ENCODE results near the gene NRXN3. TPM values are rescaled to one million over a fixed set of nuclear protein-coding genes. Genes with fewer than 3 reads are reported as not detected.

Gene NRXN3
- total and polyA plus RNA-seq, 2 of the 13 experiments (the other 11 are each of a cell fraction or from before 2014, with no cell fraction given), result 0.03 TPM; not detected in 1

DNA sequence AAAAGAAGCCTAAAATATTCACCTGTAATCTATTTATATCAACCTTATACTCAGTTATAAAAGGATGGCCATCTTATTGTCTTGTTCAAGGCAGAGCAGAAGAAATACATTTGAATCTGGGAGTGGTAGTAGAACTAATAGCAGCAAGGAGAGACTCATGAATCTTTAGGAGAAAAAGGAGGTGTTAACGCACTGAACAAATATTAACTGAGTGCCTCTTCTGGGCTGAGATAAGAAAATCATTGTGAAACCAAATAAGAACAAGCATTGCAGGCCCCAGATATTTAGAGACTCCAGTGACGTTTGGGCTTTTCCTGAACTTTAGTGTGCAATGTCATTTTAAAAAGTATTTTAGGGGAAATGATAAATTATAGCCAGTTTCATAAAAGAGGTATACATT, 1250.6 kb downstream of the NRXN3 start (continued):
- TF ChIP-seq NCOR1 (IDR thresholded peaks at IDR 0.05; ENCODE audit: borderline replicate concordance, low read length) (no peak), ZNF562 (CRISPR knock-in tag; IDR thresholded peaks at IDR 0.05; ENCODE audit: borderline replicate concordance) (no peak)
- TF ChIP-seq, protein P1, sequence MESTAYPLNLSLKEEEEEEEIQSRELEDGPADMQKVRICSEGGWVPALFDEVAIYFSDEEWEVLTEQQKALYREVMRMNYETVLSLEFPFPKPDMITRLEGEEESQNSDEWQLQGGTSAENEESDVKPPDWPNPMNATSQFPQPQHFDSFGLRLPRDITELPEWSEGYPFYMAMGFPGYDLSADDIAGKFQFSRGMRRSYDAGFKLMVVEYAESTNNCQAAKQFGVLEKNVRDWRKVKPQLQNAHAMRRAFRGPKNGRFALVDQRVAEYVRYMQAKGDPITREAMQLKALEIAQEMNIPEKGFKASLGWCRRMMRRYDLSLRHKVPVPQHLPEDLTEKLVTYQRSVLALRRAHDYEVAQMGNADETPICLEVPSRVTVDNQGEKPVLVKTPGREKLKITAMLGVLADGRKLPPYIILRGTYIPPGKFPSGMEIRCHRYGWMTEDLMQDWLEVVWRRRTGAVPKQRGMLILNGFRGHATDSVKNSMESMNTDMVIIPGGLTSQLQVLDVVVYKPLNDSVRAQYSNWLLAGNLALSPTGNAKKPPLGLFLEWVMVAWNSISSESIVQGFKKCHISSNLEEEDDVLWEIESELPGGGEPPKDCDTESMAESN (CRISPR knock-in tag; conservative IDR thresholded peaks at IDR 0.05), result no peak

DNA sequence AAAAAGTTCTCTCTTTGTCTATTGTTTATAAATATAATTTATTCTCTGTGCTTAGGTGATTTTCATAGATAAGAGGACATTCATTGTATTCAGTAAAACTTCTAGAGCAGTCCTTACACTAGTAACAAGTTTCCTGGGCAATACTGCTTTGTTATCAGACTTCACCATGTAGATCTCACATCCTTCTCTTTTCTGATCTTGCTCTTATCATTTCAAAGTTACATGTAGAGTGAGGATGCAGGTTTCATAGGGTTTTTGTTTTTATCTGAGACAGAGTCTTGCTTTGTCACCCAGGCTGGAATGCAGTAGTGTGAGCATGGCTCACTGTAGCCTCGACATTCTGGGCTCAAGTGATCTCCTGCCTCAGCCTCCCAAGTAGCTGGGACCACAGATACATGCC, 1251.6 kb downstream of the NRXN3 start:
- H3K9ac ChIP-seq (ENCODE audit: insufficient read depth, low read depth, low read length), result no peak overlapping the region
- no peaks in the 10 kb centered on the region for H3K79me2 ChIP-seq (ENCODE audit: insufficient read depth, low read length)
- ATAC-seq, result no peak
- 0% methylated on average over 1 of the region's 1 CpG for WGBS (ENCODE audit: low lambda C conversion rate)
- H3K27ac ChIP-seq (ENCODE audit: extremely low read length, insufficient read depth, low read length), result no peak overlapping the region
- in situ Hi-C loops (cut with HindIII; ENCODE audit: extremely low pct_ligation_motif_present, low pct_unique_long_range_greater_than_20kb), result no loop called here
- no peaks in the 10 kb centered on the region for H3K4me1 ChIP-seq (ENCODE audit: insufficient read depth, low read length)
- TF ChIP-seq, protein P2, sequence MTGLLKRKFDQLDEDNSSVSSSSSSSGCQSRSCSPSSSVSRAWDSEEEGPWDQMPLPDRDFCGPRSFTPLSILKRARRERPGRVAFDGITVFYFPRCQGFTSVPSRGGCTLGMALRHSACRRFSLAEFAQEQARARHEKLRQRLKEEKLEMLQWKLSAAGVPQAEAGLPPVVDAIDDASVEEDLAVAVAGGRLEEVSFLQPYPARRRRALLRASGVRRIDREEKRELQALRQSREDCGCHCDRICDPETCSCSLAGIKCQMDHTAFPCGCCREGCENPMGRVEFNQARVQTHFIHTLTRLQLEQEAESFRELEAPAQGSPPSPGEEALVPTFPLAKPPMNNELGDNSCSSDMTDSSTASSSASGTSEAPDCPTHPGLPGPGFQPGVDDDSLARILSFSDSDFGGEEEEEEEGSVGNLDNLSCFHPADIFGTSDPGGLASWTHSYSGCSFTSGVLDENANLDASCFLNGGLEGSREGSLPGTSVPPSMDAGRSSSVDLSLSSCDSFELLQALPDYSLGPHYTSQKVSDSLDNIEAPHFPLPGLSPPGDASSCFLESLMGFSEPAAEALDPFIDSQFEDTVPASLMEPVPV (CRISPR knock-in tag; IDR thresholded peaks at IDR 0.05), result no peak
- TF ChIP-seq, protein P3, sequence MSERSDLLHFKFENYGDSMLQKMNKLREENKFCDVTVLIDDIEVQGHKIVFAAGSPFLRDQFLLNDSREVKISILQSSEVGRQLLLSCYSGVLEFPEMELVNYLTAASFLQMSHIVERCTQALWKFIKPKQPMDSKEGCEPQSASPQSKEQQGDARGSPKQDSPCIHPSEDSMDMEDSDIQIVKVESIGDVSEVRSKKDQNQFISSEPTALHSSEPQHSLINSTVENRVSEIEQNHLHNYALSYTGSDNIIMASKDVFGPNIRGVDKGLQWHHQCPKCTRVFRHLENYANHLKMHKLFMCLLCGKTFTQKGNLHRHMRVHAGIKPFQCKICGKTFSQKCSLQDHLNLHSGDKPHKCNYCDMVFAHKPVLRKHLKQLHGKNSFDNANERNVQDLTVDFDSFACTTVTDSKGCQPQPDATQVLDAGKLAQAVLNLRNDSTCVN (CRISPR knock-in tag; IDR thresholded peaks at IDR 0.05; ENCODE audit: borderline replicate concordance), result no peak
- TF ChIP-seq KDM6A (CRISPR knock-in tag; IDR thresholded peaks at IDR 0.05; ENCODE audit: low read depth), result no peak
- TF ChIP-seq ZNF333 (CRISPR knock-in tag; IDR thresholded peaks at IDR 0.05; ENCODE audit: borderline replicate concordance), result no peak
- TF ChIP-seq, protein P4, sequence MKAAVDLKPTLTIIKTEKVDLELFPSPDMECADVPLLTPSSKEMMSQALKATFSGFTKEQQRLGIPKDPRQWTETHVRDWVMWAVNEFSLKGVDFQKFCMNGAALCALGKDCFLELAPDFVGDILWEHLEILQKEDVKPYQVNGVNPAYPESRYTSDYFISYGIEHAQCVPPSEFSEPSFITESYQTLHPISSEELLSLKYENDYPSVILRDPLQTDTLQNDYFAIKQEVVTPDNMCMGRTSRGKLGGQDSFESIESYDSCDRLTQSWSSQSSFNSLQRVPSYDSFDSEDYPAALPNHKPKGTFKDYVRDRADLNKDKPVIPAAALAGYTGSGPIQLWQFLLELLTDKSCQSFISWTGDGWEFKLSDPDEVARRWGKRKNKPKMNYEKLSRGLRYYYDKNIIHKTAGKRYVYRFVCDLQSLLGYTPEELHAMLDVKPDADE (CRISPR knock-in tag; IDR thresholded peaks at IDR 0.05), result no peak
- TF ChIP-seq, protein P5, sequence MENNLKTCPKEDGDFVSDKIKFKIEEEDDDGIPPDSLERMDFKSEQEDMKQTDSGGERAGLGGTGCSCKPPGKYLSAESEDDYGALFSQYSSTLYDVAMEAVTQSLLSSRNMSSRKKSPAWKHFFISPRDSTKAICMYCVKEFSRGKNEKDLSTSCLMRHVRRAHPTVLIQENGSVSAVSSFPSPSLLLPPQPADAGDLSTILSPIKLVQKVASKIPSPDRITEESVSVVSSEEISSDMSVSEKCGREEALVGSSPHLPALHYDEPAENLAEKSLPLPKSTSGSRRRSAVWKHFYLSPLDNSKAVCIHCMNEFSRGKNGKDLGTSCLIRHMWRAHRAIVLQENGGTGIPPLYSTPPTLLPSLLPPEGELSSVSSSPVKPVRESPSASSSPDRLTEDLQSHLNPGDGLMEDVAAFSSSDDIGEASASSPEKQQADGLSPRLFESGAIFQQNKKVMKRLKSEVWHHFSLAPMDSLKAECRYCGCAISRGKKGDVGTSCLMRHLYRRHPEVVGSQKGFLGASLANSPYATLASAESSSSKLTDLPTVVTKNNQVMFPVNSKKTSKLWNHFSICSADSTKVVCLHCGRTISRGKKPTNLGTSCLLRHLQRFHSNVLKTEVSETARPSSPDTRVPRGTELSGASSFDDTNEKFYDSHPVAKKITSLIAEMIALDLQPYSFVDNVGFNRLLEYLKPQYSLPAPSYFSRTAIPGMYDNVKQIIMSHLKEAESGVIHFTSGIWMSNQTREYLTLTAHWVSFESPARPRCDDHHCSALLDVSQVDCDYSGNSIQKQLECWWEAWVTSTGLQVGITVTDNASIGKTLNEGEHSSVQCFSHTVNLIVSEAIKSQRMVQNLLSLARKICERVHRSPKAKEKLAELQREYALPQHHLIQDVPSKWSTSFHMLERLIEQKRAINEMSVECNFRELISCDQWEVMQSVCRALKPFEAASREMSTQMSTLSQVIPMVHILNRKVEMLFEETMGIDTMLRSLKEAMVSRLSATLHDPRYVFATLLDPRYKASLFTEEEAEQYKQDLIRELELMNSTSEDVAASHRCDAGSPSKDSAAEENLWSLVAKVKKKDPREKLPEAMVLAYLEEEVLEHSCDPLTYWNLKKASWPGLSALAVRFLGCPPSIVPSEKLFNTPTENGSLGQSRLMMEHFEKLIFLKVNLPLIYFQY (CRISPR knock-in tag; IDR thresholded peaks at IDR 0.05; ENCODE audit: borderline replicate concordance), result no peak
- TF ChIP-seq, protein P6, sequence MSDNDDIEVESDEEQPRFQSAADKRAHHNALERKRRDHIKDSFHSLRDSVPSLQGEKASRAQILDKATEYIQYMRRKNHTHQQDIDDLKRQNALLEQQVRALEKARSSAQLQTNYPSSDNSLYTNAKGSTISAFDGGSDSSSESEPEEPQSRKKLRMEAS (IDR thresholded peaks at IDR 0.05), result no peak
- no peak for DNase-seq (ENCODE audit: low spot score)
- peaks cover 66% of the 10 kb centered on the region for H3K9me3 ChIP-seq (ENCODE audit: low read length)
- BruUV-seq (replicated peaks), result no TSS peak
- H3K27me3 ChIP-seq (ENCODE audit: control insufficient read depth in 1 of 2, insufficient read depth in 2 of 2, low read length in 2 of 2), result no peaks in the 10 kb centered on the region
- no peaks in the 10 kb centered on the region for H4K20me1 ChIP-seq (ENCODE audit: insufficient read depth, low read length)
- H2AFZ ChIP-seq (ENCODE audit: low read length), result no peak overlapping the region
- ChIA-PET POLR2A (no interaction called here), CTCF (ENCODE audit: low intra/inter-chr PET ratio, low total read pairs) (no interaction called here)
- no peak overlapping the region for H3K4me3 ChIP-seq (replicated peaks in 1 of 3; ENCODE audit: insufficient read depth in 1 of 3, low read depth in 2 of 3, low read length in 3 of 3)
- FAIRE-seq, result no peak
- no peak overlapping the region for H3K4me2 ChIP-seq (ENCODE audit: low read depth, low read length)
- intact Hi-C loops (cut with micrococcal nuclease; ENCODE audit: unreplicated experiment), result no loop called here
- H3K36me3 ChIP-seq (replicated peaks in 1 of 2; ENCODE audit: control insufficient read depth in 1 of 2, insufficient read depth in 2 of 2, low read length in 2 of 2), result no peaks in the 10 kb centered on the region

All from HepG2 (cell line).